Measurements from ENCODE around the gene CDK5. TPM values are rescaled to one million over a fixed set of nuclear protein-coding genes. Genes with fewer than 3 reads are reported as not detected.
"Not testable (repeated sequence)": the region's sequence is repeated elsewhere in the genome, so short reads cannot be mapped to it uniquely, and the experiment has no call there.

The CDK5 gene
- total and polyA plus RNA-seq, 9 of the 15 experiments (the other 6 are each of a cell fraction or from before 2014, with no cell fraction given): 3.2 to 38.0 (median 27.5) TPM

DNA sequence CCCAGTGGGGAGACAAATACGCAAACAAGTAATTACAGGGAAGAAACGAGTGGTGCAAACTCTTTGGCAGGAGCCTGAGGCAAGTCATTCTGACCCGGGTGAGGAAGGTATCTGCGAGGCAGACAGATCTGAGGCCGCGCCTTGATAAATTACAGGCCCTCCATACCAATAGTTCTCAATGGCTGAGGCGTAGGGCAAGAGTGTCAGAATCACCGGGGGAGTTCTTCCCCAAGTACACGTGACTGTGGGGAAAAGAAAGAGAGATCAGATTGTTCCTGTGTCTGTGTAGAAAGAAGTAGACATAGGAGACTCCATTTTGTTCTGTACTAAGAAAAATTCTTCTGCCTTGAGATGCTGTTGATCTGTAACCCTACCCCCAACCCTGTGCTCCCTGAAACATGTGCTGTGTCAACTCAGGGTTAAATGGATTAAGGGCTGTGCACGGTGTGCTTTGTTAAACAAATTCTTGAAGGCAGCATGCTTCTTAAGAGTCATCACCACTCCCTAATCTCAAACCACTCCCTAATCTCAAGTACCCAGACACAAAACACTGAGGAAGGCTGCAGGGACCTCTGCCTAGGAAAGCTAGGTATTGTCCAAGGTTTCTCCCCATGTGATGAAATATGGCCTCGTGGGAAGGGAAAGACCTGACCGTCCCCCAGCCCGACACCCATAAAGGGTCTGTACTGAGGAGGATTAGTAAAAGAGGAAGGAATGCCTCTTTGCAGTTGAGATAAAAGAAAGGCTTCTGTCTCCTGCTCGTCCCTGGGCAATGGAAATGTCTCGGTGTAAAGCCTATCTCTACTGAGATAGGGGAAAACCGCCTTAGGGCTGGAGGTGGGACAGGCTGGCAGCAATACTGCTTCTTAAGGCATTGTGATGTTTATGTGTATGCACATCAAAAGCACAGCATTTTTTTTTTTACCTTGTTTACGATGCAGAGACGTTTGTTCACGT lies 30.6 kb downstream of the CDK5 start (continued):
- TF ChIP-seq, protein P1, sequence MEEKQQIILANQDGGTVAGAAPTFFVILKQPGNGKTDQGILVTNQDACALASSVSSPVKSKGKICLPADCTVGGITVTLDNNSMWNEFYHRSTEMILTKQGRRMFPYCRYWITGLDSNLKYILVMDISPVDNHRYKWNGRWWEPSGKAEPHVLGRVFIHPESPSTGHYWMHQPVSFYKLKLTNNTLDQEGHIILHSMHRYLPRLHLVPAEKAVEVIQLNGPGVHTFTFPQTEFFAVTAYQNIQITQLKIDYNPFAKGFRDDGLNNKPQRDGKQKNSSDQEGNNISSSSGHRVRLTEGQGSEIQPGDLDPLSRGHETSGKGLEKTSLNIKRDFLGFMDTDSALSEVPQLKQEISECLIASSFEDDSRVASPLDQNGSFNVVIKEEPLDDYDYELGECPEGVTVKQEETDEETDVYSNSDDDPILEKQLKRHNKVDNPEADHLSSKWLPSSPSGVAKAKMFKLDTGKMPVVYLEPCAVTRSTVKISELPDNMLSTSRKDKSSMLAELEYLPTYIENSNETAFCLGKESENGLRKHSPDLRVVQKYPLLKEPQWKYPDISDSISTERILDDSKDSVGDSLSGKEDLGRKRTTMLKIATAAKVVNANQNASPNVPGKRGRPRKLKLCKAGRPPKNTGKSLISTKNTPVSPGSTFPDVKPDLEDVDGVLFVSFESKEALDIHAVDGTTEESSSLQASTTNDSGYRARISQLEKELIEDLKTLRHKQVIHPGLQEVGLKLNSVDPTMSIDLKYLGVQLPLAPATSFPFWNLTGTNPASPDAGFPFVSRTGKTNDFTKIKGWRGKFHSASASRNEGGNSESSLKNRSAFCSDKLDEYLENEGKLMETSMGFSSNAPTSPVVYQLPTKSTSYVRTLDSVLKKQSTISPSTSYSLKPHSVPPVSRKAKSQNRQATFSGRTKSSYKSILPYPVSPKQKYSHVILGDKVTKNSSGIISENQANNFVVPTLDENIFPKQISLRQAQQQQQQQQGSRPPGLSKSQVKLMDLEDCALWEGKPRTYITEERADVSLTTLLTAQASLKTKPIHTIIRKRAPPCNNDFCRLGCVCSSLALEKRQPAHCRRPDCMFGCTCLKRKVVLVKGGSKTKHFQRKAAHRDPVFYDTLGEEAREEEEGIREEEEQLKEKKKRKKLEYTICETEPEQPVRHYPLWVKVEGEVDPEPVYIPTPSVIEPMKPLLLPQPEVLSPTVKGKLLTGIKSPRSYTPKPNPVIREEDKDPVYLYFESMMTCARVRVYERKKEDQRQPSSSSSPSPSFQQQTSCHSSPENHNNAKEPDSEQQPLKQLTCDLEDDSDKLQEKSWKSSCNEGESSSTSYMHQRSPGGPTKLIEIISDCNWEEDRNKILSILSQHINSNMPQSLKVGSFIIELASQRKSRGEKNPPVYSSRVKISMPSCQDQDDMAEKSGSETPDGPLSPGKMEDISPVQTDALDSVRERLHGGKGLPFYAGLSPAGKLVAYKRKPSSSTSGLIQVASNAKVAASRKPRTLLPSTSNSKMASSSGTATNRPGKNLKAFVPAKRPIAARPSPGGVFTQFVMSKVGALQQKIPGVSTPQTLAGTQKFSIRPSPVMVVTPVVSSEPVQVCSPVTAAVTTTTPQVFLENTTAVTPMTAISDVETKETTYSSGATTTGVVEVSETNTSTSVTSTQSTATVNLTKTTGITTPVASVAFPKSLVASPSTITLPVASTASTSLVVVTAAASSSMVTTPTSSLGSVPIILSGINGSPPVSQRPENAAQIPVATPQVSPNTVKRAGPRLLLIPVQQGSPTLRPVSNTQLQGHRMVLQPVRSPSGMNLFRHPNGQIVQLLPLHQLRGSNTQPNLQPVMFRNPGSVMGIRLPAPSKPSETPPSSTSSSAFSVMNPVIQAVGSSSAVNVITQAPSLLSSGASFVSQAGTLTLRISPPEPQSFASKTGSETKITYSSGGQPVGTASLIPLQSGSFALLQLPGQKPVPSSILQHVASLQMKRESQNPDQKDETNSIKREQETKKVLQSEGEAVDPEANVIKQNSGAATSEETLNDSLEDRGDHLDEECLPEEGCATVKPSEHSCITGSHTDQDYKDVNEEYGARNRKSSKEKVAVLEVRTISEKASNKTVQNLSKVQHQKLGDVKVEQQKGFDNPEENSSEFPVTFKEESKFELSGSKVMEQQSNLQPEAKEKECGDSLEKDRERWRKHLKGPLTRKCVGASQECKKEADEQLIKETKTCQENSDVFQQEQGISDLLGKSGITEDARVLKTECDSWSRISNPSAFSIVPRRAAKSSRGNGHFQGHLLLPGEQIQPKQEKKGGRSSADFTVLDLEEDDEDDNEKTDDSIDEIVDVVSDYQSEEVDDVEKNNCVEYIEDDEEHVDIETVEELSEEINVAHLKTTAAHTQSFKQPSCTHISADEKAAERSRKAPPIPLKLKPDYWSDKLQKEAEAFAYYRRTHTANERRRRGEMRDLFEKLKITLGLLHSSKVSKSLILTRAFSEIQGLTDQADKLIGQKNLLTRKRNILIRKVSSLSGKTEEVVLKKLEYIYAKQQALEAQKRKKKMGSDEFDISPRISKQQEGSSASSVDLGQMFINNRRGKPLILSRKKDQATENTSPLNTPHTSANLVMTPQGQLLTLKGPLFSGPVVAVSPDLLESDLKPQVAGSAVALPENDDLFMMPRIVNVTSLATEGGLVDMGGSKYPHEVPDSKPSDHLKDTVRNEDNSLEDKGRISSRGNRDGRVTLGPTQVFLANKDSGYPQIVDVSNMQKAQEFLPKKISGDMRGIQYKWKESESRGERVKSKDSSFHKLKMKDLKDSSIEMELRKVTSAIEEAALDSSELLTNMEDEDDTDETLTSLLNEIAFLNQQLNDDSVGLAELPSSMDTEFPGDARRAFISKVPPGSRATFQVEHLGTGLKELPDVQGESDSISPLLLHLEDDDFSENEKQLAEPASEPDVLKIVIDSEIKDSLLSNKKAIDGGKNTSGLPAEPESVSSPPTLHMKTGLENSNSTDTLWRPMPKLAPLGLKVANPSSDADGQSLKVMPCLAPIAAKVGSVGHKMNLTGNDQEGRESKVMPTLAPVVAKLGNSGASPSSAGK (IDR thresholded peaks at IDR 0.05): peak; percentile 81
- TF ChIP-seq JUND (IDR thresholded peaks at IDR 0.05; ENCODE audit: borderline replicate concordance, low read depth, low read length) (peak; percentile 7; the same call in 1 of the 2 replicates), JUND (tag; IDR thresholded peaks at IDR 0.05; ENCODE audit: borderline replicate concordance, low read depth, low read length) (peak; percentile 82; the same call in 2 of the 3 replicates), ILK (tag; IDR thresholded peaks at IDR 0.05; ENCODE audit: borderline replicate concordance, low read depth) (peak; percentile 89), L3MBTL2 (IDR thresholded peaks at IDR 0.05) (peak; percentile 88), KLF6 (CRISPR knock-in tag; IDR thresholded peaks at IDR 0.05; ENCODE audit: borderline replicate concordance) (peak; percentile 96), NR4A1 (CRISPR knock-in tag; IDR thresholded peaks at IDR 0.05) (0 out of 2 replicates have a peak, but pooled peaks have one; percentile 13), NR4A1 (tag; IDR thresholded peaks at IDR 0.05) (peak; percentile 99), CEBPB (tag; IDR thresholded peaks at IDR 0.05) (peak; percentile 74), ZNF561 (CRISPR knock-in tag; conservative IDR thresholded peaks at IDR 0.05) (peak; percentile 54; the same call in 1 of the 2 replicates), ZNF134 (CRISPR knock-in tag; conservative IDR thresholded peaks at IDR 0.05) (peak; percentile 83), ATF1 (tag; IDR thresholded peaks at IDR 0.05) (peak; percentile 72), ZSCAN32 (CRISPR knock-in tag; IDR thresholded peaks at IDR 0.05) (peak; percentile 14; the same call in 1 of the 2 replicates)
- TF ChIP-seq, protein P2, sequence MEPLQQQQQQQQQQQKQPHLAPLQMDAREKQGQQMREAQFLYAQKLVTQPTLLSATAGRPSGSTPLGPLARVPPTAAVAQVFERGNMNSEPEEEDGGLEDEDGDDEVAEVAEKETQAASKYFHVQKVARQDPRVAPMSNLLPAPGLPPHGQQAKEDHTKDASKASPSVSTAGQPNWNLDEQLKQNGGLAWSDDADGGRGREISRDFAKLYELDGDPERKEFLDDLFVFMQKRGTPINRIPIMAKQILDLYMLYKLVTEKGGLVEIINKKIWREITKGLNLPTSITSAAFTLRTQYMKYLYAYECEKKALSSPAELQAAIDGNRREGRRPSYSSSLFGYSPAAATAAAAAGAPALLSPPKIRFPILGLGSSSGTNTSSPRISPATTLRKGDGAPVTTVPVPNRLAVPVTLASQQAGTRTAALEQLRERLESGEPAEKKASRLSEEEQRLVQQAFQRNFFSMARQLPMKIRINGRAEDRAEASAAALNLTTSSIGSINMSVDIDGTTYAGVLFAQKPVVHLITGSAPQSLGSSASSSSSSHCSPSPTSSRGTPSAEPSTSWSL (CRISPR knock-in tag; IDR thresholded peaks at IDR 0.05; ENCODE audit: borderline replicate concordance): peak; percentile 52; the same call in 1 of the 2 replicates
- not testable (repeated sequence) for TF ChIP-seq ATF1 (CRISPR knock-in tag; IDR thresholded peaks at IDR 0.05)

Measured in K562 (cell line).